Measurements from ENCODE around the gene OLFML2A. TPM values are rescaled to one million over a fixed set of nuclear protein-coding genes. Genes with fewer than 3 reads are reported as not detected.
"Not testable (repeated sequence)": the region's sequence is repeated elsewhere in the genome, so short reads cannot be mapped to it uniquely, and the experiment has no call there.

The OLFML2A gene
- not detected for total RNA-seq

DNA sequence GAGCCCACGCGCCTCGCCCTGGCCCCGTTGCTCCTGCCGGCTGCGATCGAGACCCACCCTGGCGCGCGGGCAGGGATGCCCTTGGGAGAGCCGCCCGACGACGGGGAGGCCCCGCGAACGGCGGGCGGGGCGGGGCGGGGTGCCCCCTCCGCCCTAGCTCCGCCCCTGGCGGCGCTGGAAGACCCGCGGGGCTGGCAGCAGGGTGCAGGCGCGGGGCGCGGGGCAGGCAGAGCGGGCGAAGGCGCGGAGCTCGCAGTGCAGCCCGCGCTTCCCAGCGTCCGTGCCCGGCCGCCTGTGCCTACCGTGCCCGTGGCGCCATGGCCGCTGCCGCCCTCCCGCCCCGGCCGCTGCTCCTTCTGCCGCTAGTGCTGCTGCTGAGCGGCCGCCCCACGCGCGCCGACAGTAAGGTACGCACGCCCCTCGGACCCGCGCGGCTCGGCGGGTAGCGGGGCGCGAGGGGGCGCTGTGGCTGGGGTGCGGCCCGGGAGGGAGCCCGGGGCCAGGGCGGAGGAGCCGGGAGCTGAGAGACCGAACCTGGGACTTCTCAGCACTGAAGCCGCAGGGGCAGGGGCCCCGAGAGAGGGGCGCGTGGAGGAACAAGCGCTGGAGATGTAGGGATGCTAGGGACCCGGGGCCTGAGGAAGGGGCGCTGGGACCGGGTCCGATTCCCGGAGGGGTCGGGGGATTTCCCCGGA is at the start of gene OLFML2A:
TSS of gene OLFML2A (plus strand) at position 180 of the 695 bp plus-strand sequence. CDS start at position 318, 138 bp downstream.
- Mint-ChIP-seq H3K27ac (peak within 1 kb of the TSS; percentile 36), H3K27me3 (ENCODE audit: low read depth) (peaks cover 50% of the 10 kb centered on the region), H3K9me3 (no peaks in the 10 kb centered on the region), H3K36me3 (ENCODE audit: insufficient read depth in 2 of 2) (no peaks in the 10 kb centered on the region), H3K4me1 (ENCODE audit: low read depth) (peaks cover 33% of the 10 kb centered on the region), H3K4me3 (peak within 1 kb of the TSS; percentile 78 to 79)
- DNase-seq (peak; percentile 36 to 37), ATAC-seq (replicated peaks in 1 of 2) (peak; percentile 40 to 43)

DNA sequence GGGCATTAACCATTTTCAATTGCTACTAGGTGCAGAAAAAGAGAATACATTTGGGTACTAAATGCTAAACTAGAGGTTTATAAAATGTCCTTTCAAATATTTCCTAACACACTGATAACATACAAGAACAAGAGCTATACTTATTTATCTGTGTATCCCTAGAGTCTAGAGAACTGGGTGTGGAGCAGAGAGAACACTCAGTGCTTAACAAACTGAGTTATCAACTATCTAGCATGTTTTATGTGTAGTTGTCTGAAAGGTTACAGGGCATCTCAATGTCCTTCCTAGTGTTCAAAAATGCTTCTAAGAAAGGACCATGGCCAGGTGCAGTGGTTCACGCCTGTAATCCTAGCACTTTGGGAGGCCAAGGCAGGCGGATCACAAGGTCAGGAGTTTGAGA is 46.2 kb upstream of the OLFML2A start:
- ATAC-seq (replicated peaks in 1 of 2) (no peak), DNase-seq (no peak)
- peaks cover 6% of the 10 kb centered on the region for H3K27me3 Mint-ChIP-seq (ENCODE audit: low read depth)
- H3K4me1 Mint-ChIP-seq (ENCODE audit: low read depth): peaks cover 21% of the 10 kb centered on the region
- H3K27ac Mint-ChIP-seq: no peak overlapping the region
- H3K9me3 Mint-ChIP-seq: no peaks in the 10 kb centered on the region
- H3K4me3 Mint-ChIP-seq: no peak overlapping the region
- H3K36me3 Mint-ChIP-seq (ENCODE audit: insufficient read depth in 2 of 2): no peaks in the 10 kb centered on the region

- Mint-ChIP-seq H3K4me1 (ENCODE audit: low read depth) (peaks cover 21% of the 10 kb centered on the region), H3K36me3 (ENCODE audit: insufficient read depth in 2 of 2) (no peaks in the 10 kb centered on the region), H3K27me3 (ENCODE audit: low read depth) (peaks cover 6% of the 10 kb centered on the region), H3K4me3 (no peak overlapping the region), H3K27ac (no peak overlapping the region), H3K9me3 (no peaks in the 10 kb centered on the region)
- ATAC-seq (replicated peaks in 1 of 2) (no peak), DNase-seq (no peak)
Measured at GRCh38 chr9:124733964-124734740, 42.8 kb upstream of the OLFML2A start.

GRCh38 chr9:124734741-124735083 is 42.2 kb upstream of the OLFML2A start:
- H3K36me3 Mint-ChIP-seq (ENCODE audit: insufficient read depth in 2 of 2); ATAC-seq (replicated peaks in 1 of 2); H3K27ac Mint-ChIP-seq; H3K9me3 Mint-ChIP-seq; DNase-seq; H3K27me3 Mint-ChIP-seq (ENCODE audit: low read depth): not testable (repeated sequence)
- Mint-ChIP-seq H3K4me1 (ENCODE audit: low read depth) (peaks cover 21% of the 10 kb centered on the region), H3K4me3 (peak overlapping the region in 1 of 2 donors; percentile 30)

DNA sequence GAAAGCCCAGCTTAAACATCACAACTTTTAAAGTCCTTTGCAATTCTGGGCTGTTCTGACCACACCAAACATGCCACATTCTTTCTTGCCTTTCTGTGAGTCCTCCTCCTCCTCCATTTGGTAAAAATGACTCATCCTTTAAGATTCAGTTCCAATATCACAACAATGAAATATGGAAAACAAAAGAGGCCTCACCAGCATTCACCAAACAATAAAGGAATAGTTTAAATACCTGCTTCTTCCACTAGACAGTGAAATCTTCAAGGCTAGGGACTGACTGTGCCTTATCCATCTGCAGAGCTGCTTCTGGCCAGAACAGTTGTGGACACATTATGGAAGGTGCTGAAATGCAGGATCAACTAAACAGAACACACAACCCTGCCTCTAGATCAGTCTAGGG is 41.8 kb upstream of the OLFML2A start:
- Mint-ChIP-seq H3K4me3 (peak overlapping the region in 1 of 2 donors; percentile 30), H3K9me3 (no peaks in the 10 kb centered on the region), H3K4me1 (ENCODE audit: low read depth) (peaks cover 21% of the 10 kb centered on the region), H3K27ac (no peak overlapping the region), H3K36me3 (ENCODE audit: insufficient read depth in 2 of 2) (no peaks in the 10 kb centered on the region), H3K27me3 (ENCODE audit: low read depth) (peaks cover 10% of the 10 kb centered on the region)
- ATAC-seq (replicated peaks in 1 of 2) (peak; percentile 47 to 70), DNase-seq (no peak)

GRCh38 chr9:124738075-124738474 is 38.9 kb upstream of the OLFML2A start:
- H3K4me1 Mint-ChIP-seq (ENCODE audit: low read depth): peaks cover 21% of the 10 kb centered on the region
- H3K36me3 Mint-ChIP-seq (ENCODE audit: insufficient read depth in 2 of 2); H3K27me3 Mint-ChIP-seq (ENCODE audit: low read depth): not testable (repeated sequence)

GRCh38 chr9:124739360-124739759 is 37.6 kb upstream of the OLFML2A start:
- ATAC-seq (replicated peaks in 1 of 2): no peak
- H3K36me3 Mint-ChIP-seq (ENCODE audit: insufficient read depth in 2 of 2): no peaks in the 10 kb centered on the region
- peaks cover 17% of the 10 kb centered on the region for H3K4me1 Mint-ChIP-seq (ENCODE audit: low read depth)
- no peaks in the 10 kb centered on the region for H3K9me3 Mint-ChIP-seq
- H3K4me3 Mint-ChIP-seq: no peak overlapping the region
- DNase-seq: no peak
- H3K27ac Mint-ChIP-seq: no peak overlapping the region
- peaks cover 4% of the 10 kb centered on the region for H3K27me3 Mint-ChIP-seq (ENCODE audit: low read depth)

More at GRCh38 chr9:124738075-124738474, 38.9 kb upstream of the OLFML2A start:
- not testable (repeated sequence) for H3K4me3 Mint-ChIP-seq; ATAC-seq (replicated peaks in 1 of 2); DNase-seq; H3K27ac Mint-ChIP-seq; H3K9me3 Mint-ChIP-seq

- peaks cover 4% of the 10 kb centered on the region for H3K27me3 Mint-ChIP-seq (ENCODE audit: low read depth)
- H3K27ac Mint-ChIP-seq: no peak overlapping the region
- no peak for ATAC-seq (replicated peaks in 1 of 2)
- no peaks in the 10 kb centered on the region for H3K9me3 Mint-ChIP-seq
- no peak for DNase-seq
- H3K4me1 Mint-ChIP-seq (ENCODE audit: low read depth): peaks cover 5% of the 10 kb centered on the region
- H3K36me3 Mint-ChIP-seq (ENCODE audit: insufficient read depth in 2 of 2): no peaks in the 10 kb centered on the region
- H3K4me3 Mint-ChIP-seq: no peak overlapping the region
Measured at GRCh38 chr9:124741149-124741548, 35.8 kb upstream of the OLFML2A start.

GRCh38 chr9:124741662-124742061 is 35.3 kb upstream of the OLFML2A start:
- H3K27ac Mint-ChIP-seq: no peak overlapping the region
- ATAC-seq (replicated peaks in 1 of 2) (peak in 1 of 2 donors; percentile 25), DNase-seq (no peak)
- no peak overlapping the region for H3K4me3 Mint-ChIP-seq
- no peaks in the 10 kb centered on the region for H3K9me3 Mint-ChIP-seq
- peaks cover 4% of the 10 kb centered on the region for H3K27me3 Mint-ChIP-seq (ENCODE audit: low read depth)
- peaks cover 5% of the 10 kb centered on the region for H3K4me1 Mint-ChIP-seq (ENCODE audit: low read depth)
- H3K36me3 Mint-ChIP-seq (ENCODE audit: insufficient read depth in 2 of 2): no peaks in the 10 kb centered on the region

DNA sequence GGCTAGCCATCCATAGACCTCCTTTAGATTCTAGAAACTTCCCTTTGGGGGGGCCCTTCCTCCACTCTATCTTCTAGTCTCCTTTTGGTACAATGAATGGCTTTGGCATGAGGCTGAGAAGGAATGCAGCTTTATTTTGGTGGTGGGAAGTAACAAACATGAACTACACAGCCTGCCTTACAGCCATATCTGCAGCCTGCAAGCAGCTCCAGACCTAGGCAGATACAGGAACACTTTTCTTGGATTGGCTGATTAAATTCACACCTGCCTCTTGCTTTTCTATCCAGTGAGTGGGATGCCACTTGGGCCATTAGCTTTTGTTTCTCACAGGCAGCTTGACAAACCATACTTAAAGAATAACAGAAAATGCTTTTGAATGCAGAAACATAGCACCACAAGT is 34.0 kb upstream of the OLFML2A start:
- no peaks in the 10 kb centered on the region for H3K36me3 Mint-ChIP-seq (ENCODE audit: insufficient read depth in 2 of 2)
- no peak for ATAC-seq (replicated peaks in 1 of 2)
- no peak for DNase-seq
- H3K4me3 Mint-ChIP-seq: no peak overlapping the region
- H3K4me1 Mint-ChIP-seq (ENCODE audit: low read depth): peaks cover 5% of the 10 kb centered on the region
- no peaks in the 10 kb centered on the region for H3K9me3 Mint-ChIP-seq
- H3K27me3 Mint-ChIP-seq (ENCODE audit: low read depth): peaks cover 13% of the 10 kb centered on the region
- no peak overlapping the region for H3K27ac Mint-ChIP-seq

DNA sequence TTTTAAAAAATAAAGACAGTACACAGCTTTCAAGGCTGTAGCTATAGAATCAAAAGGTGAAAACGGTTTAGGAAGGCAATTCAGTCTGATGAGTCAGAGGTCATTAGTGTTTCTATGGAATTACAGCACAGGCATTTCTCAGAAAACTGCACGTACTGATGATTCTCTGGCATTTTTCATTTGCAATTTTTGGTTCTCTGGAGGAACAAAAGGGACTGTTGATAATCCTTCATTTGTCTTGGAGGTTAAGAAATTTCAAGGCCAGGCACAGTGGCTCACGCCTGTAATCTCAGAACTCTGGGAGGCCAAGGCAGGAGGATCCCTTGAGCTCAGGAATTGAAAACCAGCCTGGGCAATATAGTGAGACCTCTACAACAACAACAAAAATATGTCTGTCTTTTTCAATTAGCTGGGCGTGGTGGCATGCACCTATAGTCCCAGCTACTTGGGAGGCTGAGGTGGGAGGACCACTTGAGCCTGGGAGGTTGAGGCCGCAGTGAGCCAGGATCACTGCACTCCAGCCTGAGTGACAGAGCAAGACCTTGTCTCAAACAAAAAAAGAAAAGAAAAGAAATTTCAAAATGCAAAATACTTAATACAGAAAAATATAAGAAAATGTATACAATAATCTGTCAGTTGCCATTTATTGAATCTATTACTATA is 33.1 kb upstream of the OLFML2A start:
- Mint-ChIP-seq H3K27ac (no peak overlapping the region), H3K4me3 (no peak overlapping the region), H3K27me3 (ENCODE audit: low read depth) (peaks cover 14% of the 10 kb centered on the region), H3K36me3 (ENCODE audit: insufficient read depth in 2 of 2) (no peaks in the 10 kb centered on the region), H3K9me3 (no peaks in the 10 kb centered on the region), H3K4me1 (ENCODE audit: low read depth) (peaks cover 5% of the 10 kb centered on the region)
- no peak for DNase-seq
- ATAC-seq (replicated peaks in 1 of 2): no peak

- no peak for ATAC-seq (replicated peaks in 1 of 2)
- Mint-ChIP-seq H3K27ac (no peak overlapping the region), H3K36me3 (ENCODE audit: insufficient read depth in 2 of 2) (no peaks in the 10 kb centered on the region), H3K4me3 (no peak overlapping the region), H3K27me3 (ENCODE audit: low read depth) (peaks cover 10% of the 10 kb centered on the region), H3K9me3 (no peaks in the 10 kb centered on the region), H3K4me1 (ENCODE audit: low read depth) (peaks cover 5% of the 10 kb centered on the region)
- DNase-seq: no peak
Measured at GRCh38 chr9:124747065-124747464, 29.9 kb upstream of the OLFML2A start.

DNA sequence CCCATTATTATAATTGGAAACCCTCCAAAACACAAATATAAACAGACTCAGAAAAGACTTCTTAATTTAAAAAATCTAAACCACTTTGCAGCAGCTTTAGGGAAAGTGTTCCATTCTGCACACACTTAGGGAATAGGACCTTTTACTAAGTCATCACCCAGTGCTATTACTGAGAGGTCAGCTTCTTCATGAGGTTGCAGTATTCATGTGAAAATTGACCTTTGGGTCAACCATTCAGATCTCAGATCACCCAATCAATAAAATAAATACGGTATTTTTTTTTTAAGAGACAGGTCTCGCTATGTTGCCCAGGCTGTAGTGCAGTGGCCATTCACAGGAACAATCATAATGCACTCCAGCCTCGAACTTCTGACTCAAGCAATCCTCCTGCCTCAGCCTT is 27.6 kb upstream of the OLFML2A start:
- no peak for ATAC-seq (replicated peaks in 1 of 2)
- Mint-ChIP-seq H3K4me3 (no peak overlapping the region), H3K4me1 (ENCODE audit: low read depth) (peaks cover 2% of the 10 kb centered on the region), H3K36me3 (ENCODE audit: insufficient read depth in 2 of 2) (no peaks in the 10 kb centered on the region), H3K27me3 (ENCODE audit: low read depth) (peaks cover 25% of the 10 kb centered on the region), H3K9me3 (no peaks in the 10 kb centered on the region), H3K27ac (no peak overlapping the region)
- no peak for DNase-seq
